Mesenchymal stem cell (in vitro differentiated cells and primary cell): ENCODE data around the gene TBL1X.
A peak's percentile ranks its signal among the peaks of the same experiment; 100 is the strongest.

Experiments used
- DNase-seq: peaks from one replicate; pipeline ENCODE4 v3.0.0-alpha.2; 2013
- H2AFZ ChIP-seq: one replicate; pipeline ENCODE4 v1.6.1; 2013; ENCODE audit warnings: low read depth, mild to moderate bottlenecking, control low read depth, inconsistent platforms, low read length, moderate library complexity
- H2AK5ac ChIP-seq: 2 replicates; pipeline ENCODE4 v1.6.1; 2013; ENCODE audit warnings: low read length, moderate library complexity, mild to moderate bottlenecking, inconsistent platforms; ENCODE audit not compliant: severe bottlenecking
- H2BK120ac ChIP-seq: one replicate; pipeline ENCODE4 v1.6.1; 2013; ENCODE audit warnings: low read depth, mild to moderate bottlenecking, inconsistent platforms, low read length, moderate library complexity
- H2BK12ac ChIP-seq, 2 experiments: one replicate each; pipeline ENCODE4 v1.6.1; 2013; ENCODE audit warnings: inconsistent platforms in 2 of 2, low read length in 2 of 2, mild to moderate bottlenecking in 2 of 2, moderate library complexity in 2 of 2, control low read depth in 1 of 2
- H2BK15ac ChIP-seq: one replicate; pipeline ENCODE4 v1.6.1; 2013; ENCODE audit warnings: mild to moderate bottlenecking, low read depth, inconsistent platforms; ENCODE audit not compliant: poor library complexity, severe bottlenecking
- H2BK5ac ChIP-seq: 2 replicates; pipeline ENCODE4 v1.6.1; 2013; ENCODE audit warnings: low read depth, mild to moderate bottlenecking, low read length, control low read depth, inconsistent platforms; ENCODE audit not compliant: poor library complexity, severe bottlenecking
- H3K14ac ChIP-seq, 2 experiments: one replicate each; pipeline ENCODE4 v1.6.1; 2013; ENCODE audit warnings: inconsistent platforms in 2 of 2, low read length in 2 of 2, control low read depth in 1 of 2, mild to moderate bottlenecking in 1 of 2, moderate library complexity in 1 of 2
- H3K18ac ChIP-seq, 2 experiments: one replicate each; pipeline ENCODE4 v1.6.1; 2013; ENCODE audit warnings: inconsistent platforms in 2 of 2, low read length in 2 of 2, control low read depth in 1 of 2, low read depth in 1 of 2, mild to moderate bottlenecking in 1 of 2
- H3K23ac ChIP-seq, 2 experiments: one replicate each; pipeline ENCODE4 v1.6.1; 2013; ENCODE audit warnings: inconsistent platforms in 2 of 2, low read length in 2 of 2, mild to moderate bottlenecking in 2 of 2, moderate library complexity in 2 of 2, control low read depth in 1 of 2
- H3K27ac ChIP-seq: 2 replicates; pipeline ENCODE4 v1.5.1; 2013; ENCODE audit warnings: mild to moderate bottlenecking, moderate library complexity, low read length, control low read depth, inconsistent platforms; ENCODE audit not compliant: poor library complexity, severe bottlenecking
- H3K27me3 ChIP-seq, 2 experiments: 2 replicates each; pipeline versions ENCODE4 v1.6.1 to v1.7.0; 2013; ENCODE audit warnings: low read length in 2 of 2, mild to moderate bottlenecking in 2 of 2, moderate library complexity in 2 of 2, control low read depth in 1 of 2, inconsistent platforms in 1 of 2; ENCODE audit not compliant: control insufficient read depth in 1 of 2, insufficient read depth in 1 of 2
- H3K36me3 ChIP-seq, 2 experiments: 2 replicates each; pipeline versions ENCODE4 v1.6.1 to v1.7.0; 2013; ENCODE audit warnings: low read length in 2 of 2, control low read depth in 1 of 2, inconsistent platforms in 1 of 2, low read depth in 1 of 2, mild to moderate bottlenecking in 1 of 2; ENCODE audit not compliant: insufficient read depth in 2 of 2, control insufficient read depth in 1 of 2
- H3K4ac ChIP-seq, 2 experiments: one replicate each; pipeline ENCODE4 v1.6.1; 2013; ENCODE audit warnings: inconsistent platforms in 2 of 2, low read length in 2 of 2, mild to moderate bottlenecking in 2 of 2, moderate library complexity in 2 of 2, control low read depth in 1 of 2, low read depth in 1 of 2
- H3K4me1 ChIP-seq: 2 replicates; pipeline ENCODE4 v1.6.1; 2013; ENCODE audit warnings: low read depth, low read length, control low read depth; ENCODE audit not compliant: control insufficient read depth, insufficient read depth
- H3K4me2 ChIP-seq: 2 replicates; pipeline ENCODE4 v1.6.1; 2013; ENCODE audit warnings: low read length, mild to moderate bottlenecking, inconsistent platforms; ENCODE audit not compliant: poor library complexity, severe bottlenecking
- H3K4me3 ChIP-seq, 2 experiments: 2 replicates each; pipeline versions ENCODE4 v1.5.1 to v1.7.0; 2013; ENCODE audit warnings: low read length in 2 of 2, mild to moderate bottlenecking in 2 of 2, control low read depth in 1 of 2, low read depth in 1 of 2; ENCODE audit not compliant: insufficient read depth in 1 of 2
- H3K79me1 ChIP-seq: replicated peaks from 2 replicates; pipeline ENCODE4 v1.6.1; 2013; ENCODE audit warnings: mild to moderate bottlenecking, control low read depth, low read length, inconsistent platforms; ENCODE audit not compliant: poor library complexity, severe bottlenecking
- H3K9ac ChIP-seq: 2 replicates; pipeline ENCODE4 v1.7.0; 2013; ENCODE audit warnings: mild to moderate bottlenecking, low read length, moderate library complexity
- H3K9me3 ChIP-seq: 2 replicates; pipeline ENCODE4 v1.7.0; 2013; ENCODE audit warnings: mild to moderate bottlenecking, low read length; ENCODE audit not compliant: control insufficient read depth
- H4K8ac ChIP-seq: one replicate; pipeline ENCODE4 v1.6.1; 2013; ENCODE audit warnings: inconsistent platforms, mild to moderate bottlenecking, low read length, moderate library complexity
- H4K91ac ChIP-seq: one replicate; pipeline ENCODE4 v1.6.1; 2013; ENCODE audit warnings: mild to moderate bottlenecking, low read length, inconsistent platforms
- WGBS: methylation state at CpG from one replicate; pipeline ENCODE4 v1.1.7; 2013; ENCODE audit warnings: mixed read lengths; 5-methylcytosine and 5-hydroxymethylcytosine counted together

TBL1X gene

GRCh38 chrX:9587642-9588041, 122.8 kb downstream of the TBL1X start:
- 95% methylated on average over 5 of the region's 9 CpGs for WGBS
- Histone ChIP-seq H3K36me3 (no peaks in the 10 kb centered on the region), H3K9ac (no peak overlapping the region), H3K4me1 (peaks cover 5% of the 10 kb centered on the region), H4K91ac (no peak overlapping the region), H3K18ac (no peak overlapping the region), H2BK120ac (no peak overlapping the region), H3K9me3 (no peaks in the 10 kb centered on the region), H3K4ac (no peak overlapping the region), H3K4me3 (no peak overlapping the region), H2BK12ac (no peak overlapping the region), H3K23ac (no peak overlapping the region), H2AK5ac (no peak overlapping the region), H3K79me1 (peaks cover 5% of the 10 kb centered on the region), H2AFZ (no peak overlapping the region), H2BK15ac (no peak overlapping the region), H2BK5ac (no peak overlapping the region), H3K27ac (no peak overlapping the region), H3K27me3 (no peaks in the 10 kb centered on the region), H3K4me2 (no peak overlapping the region), H4K8ac (no peak overlapping the region), H3K14ac (no peak overlapping the region)
- DNase-seq, result no peak

- H3K27me3 ChIP-seq, result no peaks in the 10 kb centered on the region
- no peak overlapping the region for H2AK5ac ChIP-seq
- 100% methylated on average over 2 of the region's 2 CpGs for WGBS
- H3K23ac ChIP-seq, result no peak overlapping the region
- no peak overlapping the region for H3K27ac ChIP-seq
- no peak overlapping the region for H3K14ac ChIP-seq
- no peak overlapping the region for H3K4me3 ChIP-seq
- H3K9me3 ChIP-seq, result no peaks in the 10 kb centered on the region
- no peak overlapping the region for H2BK5ac ChIP-seq
- peaks cover 4% of the 10 kb centered on the region for H3K4me1 ChIP-seq
- H3K79me1 ChIP-seq, result peaks cover 11% of the 10 kb centered on the region
- no peak overlapping the region for H3K4me2 ChIP-seq
- no peak overlapping the region for H3K9ac ChIP-seq
- H2BK12ac ChIP-seq, result no peak overlapping the region
- no peak overlapping the region for H3K18ac ChIP-seq
- H2BK15ac ChIP-seq, result no peak overlapping the region
- no peak overlapping the region for H3K4ac ChIP-seq
- H4K8ac ChIP-seq, result no peak overlapping the region
- H2BK120ac ChIP-seq, result no peak overlapping the region
- DNase-seq, result no peak
- H3K36me3 ChIP-seq, result no peaks in the 10 kb centered on the region
- H2AFZ ChIP-seq, result no peak overlapping the region
- no peak overlapping the region for H4K91ac ChIP-seq
Observed at GRCh38 chrX:9591496-9591895, 126.6 kb downstream of the TBL1X start.

GRCh38 chrX:9593756-9594155, 128.9 kb downstream of the TBL1X start:
- Histone ChIP-seq H3K27ac (no peak overlapping the region), H3K4me1 (peaks cover 1% of the 10 kb centered on the region), H3K36me3 (peaks cover 0 to 4% of the 10 kb centered on the region in 2 experiments), H3K4ac (no peak overlapping the region), H2AFZ (no peak overlapping the region), H3K4me3 (no peak overlapping the region), H3K79me1 (peaks cover 12% of the 10 kb centered on the region), H2BK5ac (no peak overlapping the region), H3K18ac (no peak overlapping the region), H3K23ac (no peak overlapping the region), H2BK15ac (no peak overlapping the region), H2BK120ac (no peak overlapping the region), H3K4me2 (no peak overlapping the region), H3K9me3 (no peaks in the 10 kb centered on the region), H4K8ac (no peak overlapping the region), H3K9ac (no peak overlapping the region), H4K91ac (no peak overlapping the region), H2AK5ac (no peak overlapping the region), H3K27me3 (no peaks in the 10 kb centered on the region), H2BK12ac (no peak overlapping the region), H3K14ac (no peak overlapping the region)
- WGBS, result 94% methylated on average over 5 of the region's 9 CpGs
- no peak for DNase-seq

- Histone ChIP-seq H3K27ac (no peak overlapping the region), H3K14ac (no peak overlapping the region), H3K4me1 (peaks cover 1% of the 10 kb centered on the region), H2AFZ (no peak overlapping the region), H3K79me1 (peaks cover 18% of the 10 kb centered on the region), H3K9ac (no peak overlapping the region), H3K23ac (peak overlapping the region in 1 of 2 experiments; percentile 52), H2AK5ac (no peak overlapping the region), H2BK15ac (no peak overlapping the region), H3K4me2 (no peak overlapping the region), H2BK5ac (no peak overlapping the region), H2BK12ac (no peak overlapping the region), H2BK120ac (no peak overlapping the region), H3K9me3 (no peaks in the 10 kb centered on the region), H3K27me3 (no peaks in the 10 kb centered on the region), H3K4ac (no peak overlapping the region), H3K18ac (no peak overlapping the region), H3K4me3 (no peak overlapping the region), H4K8ac (no peak overlapping the region), H3K36me3 (peaks cover 0 to 4% of the 10 kb centered on the region in 2 experiments), H4K91ac (no peak overlapping the region)
- peak; percentile 22 for DNase-seq
- 81% methylated on average over 3 of the region's 5 CpGs for WGBS
Observed at GRCh38 chrX:9595174-9595573, 130.3 kb downstream of the TBL1X start.
